Adipocyte (in vitro differentiated cells): Measurements from ENCODE around the gene LIN37.

Source experiments
- DNase-seq: peaks from one replicate; pipeline ENCODE4 v3.0.0-alpha.2; 2015; ENCODE audit warnings: low read depth
- H3K27me3 ChIP-seq: replicated peaks from 2 replicates; pipeline ENCODE4 v1.7.0; 2013; ENCODE audit warnings: mild to moderate bottlenecking, low read length, moderate library complexity; ENCODE audit not compliant: control insufficient read depth, insufficient read depth
- H3K36me3 ChIP-seq: 2 replicates; pipeline ENCODE4 v1.7.0; 2013; ENCODE audit warnings: low read length, mild to moderate bottlenecking, moderate library complexity; ENCODE audit not compliant: control insufficient read depth, insufficient read depth, severe bottlenecking
- H3K4me1 ChIP-seq: 2 replicates; pipeline ENCODE4 v1.7.0; 2013; ENCODE audit warnings: mild to moderate bottlenecking, low read length, moderate library complexity; ENCODE audit not compliant: control insufficient read depth, insufficient read depth
- H3K4me3 ChIP-seq: 2 replicates; pipeline ENCODE4 v1.7.0; 2013; ENCODE audit warnings: mild to moderate bottlenecking, low read length, moderate library complexity
- H3K9ac ChIP-seq: 2 replicates; pipeline ENCODE4 v1.7.0; 2013; ENCODE audit warnings: mild to moderate bottlenecking, low read length, moderate library complexity
- H3K9me3 ChIP-seq: 2 replicates; pipeline ENCODE4 v1.7.0; 2013; ENCODE audit warnings: mild to moderate bottlenecking, low read length, moderate library complexity; ENCODE audit not compliant: control insufficient read depth

LIN37 gene, protein sequence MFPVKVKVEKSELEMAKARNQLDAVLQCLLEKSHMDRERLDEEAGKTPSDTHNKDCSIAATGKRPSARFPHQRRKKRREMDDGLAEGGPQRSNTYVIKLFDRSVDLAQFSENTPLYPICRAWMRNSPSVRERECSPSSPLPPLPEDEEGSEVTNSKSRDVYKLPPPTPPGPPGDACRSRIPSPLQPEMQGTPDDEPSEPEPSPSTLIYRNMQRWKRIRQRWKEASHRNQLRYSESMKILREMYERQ

DNA sequence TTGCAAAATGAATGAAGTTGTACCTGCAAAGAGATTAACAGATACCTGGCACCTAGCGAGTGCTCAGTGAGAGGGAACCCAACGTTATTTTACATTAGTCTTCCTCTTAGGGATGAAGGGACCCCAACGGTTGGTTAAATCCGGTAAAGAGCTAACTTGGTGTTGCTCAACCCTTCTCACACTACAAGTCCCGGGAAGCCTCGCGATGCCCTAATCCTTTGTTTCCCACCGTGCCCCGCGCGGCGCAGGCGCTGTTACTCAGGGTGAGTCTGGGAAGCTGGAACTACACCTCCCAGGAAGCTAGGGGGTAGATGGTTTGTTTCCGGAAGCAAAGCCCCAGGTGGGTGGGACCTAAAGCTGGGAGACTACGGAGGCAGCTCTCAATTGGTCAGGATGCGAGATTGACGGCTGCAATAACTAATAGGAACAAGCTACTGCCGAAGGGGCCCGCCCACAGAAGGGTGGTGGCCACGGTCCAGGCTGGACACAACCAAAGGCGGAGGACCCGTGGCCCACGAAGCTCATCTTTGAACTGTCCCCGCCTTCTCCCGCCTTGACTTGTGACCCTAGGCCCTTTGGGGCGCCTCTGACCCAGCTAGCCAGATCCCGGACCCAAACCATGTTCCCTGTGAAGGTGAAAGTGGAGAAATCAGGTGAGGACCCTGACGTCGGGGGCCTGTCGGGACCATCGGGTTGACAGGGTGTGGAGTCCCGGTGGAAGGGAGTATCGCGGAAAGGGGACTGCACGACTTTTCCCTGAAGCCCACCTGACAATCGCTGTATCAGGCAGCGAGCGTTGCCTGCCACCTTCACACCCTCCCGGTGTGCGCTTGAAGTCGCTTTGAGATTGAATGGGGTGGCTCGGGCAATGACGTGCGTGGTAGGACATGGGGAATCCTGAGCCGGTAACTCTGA is at the start of gene LIN37:
TSS of gene LIN37 (plus strand) at position 471 of the 915 bp plus-strand sequence. CDS start at position 620, 149 bp downstream.
- Histone ChIP-seq H3K9me3 (no peaks in the 10 kb centered on the region), H3K9ac (peak within 1 kb of the TSS; percentile 99), H3K36me3 (peaks cover 15% of the 10 kb centered on the region), H3K4me3 (peak within 1 kb of the TSS; percentile 100), H3K27me3 (no peaks in the 10 kb centered on the region), H3K4me1 (peaks cover 26% of the 10 kb centered on the region)
- peak; percentile 100 for DNase-seq

DNA sequence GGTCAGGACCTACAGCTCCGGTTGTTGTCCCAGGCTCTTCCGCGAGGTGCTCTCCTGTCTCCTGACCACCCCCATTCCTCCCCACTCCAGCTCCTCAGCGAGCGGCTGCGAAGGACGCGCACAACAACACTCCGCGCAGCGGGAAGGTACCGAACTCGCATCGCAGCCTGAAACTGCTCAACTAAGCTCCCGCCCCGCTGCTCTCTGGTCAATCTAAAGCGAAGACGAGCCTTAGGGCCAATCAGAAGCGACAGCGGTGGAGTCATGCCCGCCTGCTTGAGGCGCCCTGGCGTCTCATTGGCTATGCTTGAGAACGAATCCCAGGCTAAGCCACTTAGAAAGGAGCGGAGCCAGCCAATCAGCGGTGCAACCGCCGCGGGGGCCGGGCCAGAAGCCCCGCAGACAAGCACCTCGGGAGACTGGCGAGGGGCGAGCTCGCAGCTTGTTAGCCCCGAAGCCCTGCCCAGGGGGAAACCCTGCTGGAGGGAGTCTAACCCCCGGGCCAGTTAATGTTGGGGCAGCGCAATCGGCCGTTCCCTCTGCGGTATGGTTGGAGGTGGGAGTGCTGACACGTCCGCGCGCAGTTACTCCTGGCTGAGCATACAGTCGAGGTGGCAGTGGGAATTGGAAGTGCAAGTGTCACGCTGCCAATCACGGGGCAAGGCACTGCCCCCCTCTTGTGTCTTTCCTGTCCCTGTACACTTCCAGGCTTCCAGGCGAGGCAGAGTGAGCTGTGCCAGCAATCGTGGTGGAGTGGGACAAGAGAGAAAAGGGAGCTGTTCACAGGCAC is 46.0 kb upstream of the LIN37 start:
- H3K4me1 ChIP-seq = peaks cover 3% of the 10 kb centered on the region
- H3K9me3 ChIP-seq = no peaks in the 10 kb centered on the region
- peak overlapping the region; percentile 75 for H3K9ac ChIP-seq
- DNase-seq = peak; percentile 99
- H3K4me3 ChIP-seq = peak overlapping the region; percentile 91
- H3K27me3 ChIP-seq = no peaks in the 10 kb centered on the region
- H3K36me3 ChIP-seq = no peaks in the 10 kb centered on the region

DNA sequence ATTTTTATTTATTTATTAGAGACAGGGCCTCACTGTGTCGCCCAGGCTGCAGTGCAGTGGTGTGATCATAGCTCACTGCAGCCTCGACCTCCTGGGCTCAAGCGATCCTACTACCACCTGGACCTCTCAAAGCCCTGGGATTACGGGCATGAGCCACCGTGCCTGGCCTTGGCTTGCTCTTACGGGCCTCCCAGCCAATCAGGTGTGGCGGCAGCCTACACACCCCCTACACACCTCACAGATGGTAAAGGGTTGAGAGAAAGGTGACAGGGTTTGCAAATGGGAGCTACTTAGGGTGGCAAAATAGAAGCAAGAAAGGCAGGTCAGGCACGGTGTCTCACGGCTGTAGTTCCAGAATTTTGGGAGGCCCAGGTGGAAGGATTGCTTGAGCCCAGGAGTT is 45.0 kb upstream of the LIN37 start:
- peaks cover 3% of the 10 kb centered on the region for H3K4me1 ChIP-seq
- no peaks in the 10 kb centered on the region for H3K27me3 ChIP-seq
- no peaks in the 10 kb centered on the region for H3K36me3 ChIP-seq
- no peak overlapping the region for H3K9ac ChIP-seq
- H3K4me3 ChIP-seq = no peak overlapping the region
- no peak for DNase-seq
- no peaks in the 10 kb centered on the region for H3K9me3 ChIP-seq

DNA sequence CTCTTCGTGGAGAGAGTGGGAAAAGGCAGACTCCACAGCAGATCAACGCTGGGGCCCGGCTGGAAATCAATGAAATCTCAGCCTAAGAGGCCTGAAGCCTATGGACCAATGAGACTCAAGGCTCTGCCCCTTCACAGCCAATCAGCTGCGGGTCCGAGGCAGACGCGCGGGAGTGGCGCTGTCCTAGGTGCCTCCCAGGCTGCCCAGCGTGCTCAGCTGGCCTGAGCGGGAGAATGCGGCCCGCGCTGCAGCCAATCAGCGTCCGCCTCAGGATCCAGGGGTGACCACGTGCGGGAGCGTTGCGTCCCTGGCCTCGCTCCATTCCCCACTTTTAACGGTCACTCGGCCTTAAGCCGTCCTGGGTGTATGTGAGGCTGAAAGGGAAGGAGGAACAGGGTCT is 44.2 kb upstream of the LIN37 start, which contains the start of gene ZBTB32:
TSS of gene ZBTB32 (plus strand) at position 341 of the 400 bp plus-strand sequence. CDS start 10,069 bp downstream, outside the sequence.
- no peak within 1 kb of the TSS for H3K9ac ChIP-seq
- peaks cover 3% of the 10 kb centered on the region for H3K4me1 ChIP-seq
- no peak within 1 kb of the TSS for H3K4me3 ChIP-seq
- no peaks in the 10 kb centered on the region for H3K27me3 ChIP-seq
- peak; percentile 39 for DNase-seq
- no peaks in the 10 kb centered on the region for H3K9me3 ChIP-seq
- H3K36me3 ChIP-seq = no peaks in the 10 kb centered on the region

DNA sequence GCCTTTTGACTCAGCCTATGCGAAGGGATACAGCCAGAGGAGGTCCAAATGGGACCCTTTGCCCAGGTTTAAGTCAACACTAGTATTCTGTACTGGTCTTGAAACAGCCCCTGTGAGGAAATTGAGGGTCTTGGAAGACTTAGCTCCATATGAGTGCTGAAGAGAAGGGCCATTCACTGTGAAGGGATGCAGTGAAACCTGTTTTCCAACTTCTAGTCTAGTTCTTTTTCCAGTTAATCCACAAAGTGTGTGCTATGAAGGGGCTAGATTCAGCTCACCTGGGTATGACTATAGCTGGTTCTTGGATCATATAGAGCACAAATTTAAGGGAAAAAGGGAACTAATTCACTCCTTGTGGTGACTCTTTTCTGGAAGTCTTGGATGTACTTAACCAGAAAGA is 40.0 kb upstream of the LIN37 start:
- Histone ChIP-seq H3K4me3 (no peak overlapping the region), H3K9ac (no peak overlapping the region), H3K4me1 (peaks cover 2% of the 10 kb centered on the region), H3K27me3 (no peaks in the 10 kb centered on the region), H3K9me3 (no peaks in the 10 kb centered on the region), H3K36me3 (no peaks in the 10 kb centered on the region)
- no peak for DNase-seq

DNA sequence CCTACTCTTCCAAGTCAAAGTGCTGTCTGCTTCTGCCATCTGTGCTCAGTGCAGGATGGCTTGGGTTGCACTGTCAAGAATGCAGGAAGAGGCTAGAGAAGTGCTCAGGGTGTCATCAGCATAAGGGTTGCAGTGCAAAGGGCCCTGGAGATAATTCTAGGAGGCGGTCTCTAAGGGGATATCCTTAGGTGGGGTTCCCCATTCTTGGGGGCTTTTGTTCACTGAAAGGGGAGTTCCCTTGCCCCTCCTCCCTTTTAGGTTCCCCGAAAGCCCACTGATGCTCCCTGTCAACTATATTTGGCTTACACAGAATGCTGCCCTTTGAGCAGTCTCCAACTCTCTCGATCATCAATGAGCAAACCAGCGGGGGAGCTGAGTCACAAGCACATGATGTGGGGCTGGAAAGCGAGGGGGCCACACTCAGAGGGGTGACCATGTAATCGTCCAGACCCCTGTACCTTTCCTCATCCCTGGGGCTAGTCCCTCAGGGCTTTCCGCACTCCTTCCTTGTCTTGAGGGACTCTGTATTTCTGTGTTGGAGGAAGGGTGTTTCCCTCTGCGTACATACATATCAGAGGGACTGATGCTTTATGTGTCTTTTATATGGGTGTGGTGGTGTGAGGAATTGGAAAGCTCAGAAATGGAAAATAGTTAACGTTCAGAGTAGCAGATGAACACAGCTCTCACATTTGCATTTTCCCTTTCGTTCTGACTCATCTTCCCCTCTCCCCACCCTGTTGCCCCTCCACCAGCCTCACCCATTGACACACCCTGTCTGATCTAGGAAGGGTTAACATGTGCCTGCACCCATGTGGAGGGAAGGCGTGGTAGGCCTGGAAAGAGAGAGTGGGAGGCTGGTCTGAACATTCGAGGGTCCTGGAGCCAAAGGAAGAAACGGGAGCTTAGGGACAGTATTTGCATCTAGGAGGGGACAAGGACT is 37.3 kb upstream of the LIN37 start:
- Histone ChIP-seq H3K27me3 (no peaks in the 10 kb centered on the region), H3K36me3 (no peaks in the 10 kb centered on the region), H3K9me3 (no peaks in the 10 kb centered on the region), H3K4me3 (no peak overlapping the region), H3K9ac (no peak overlapping the region), H3K4me1 (peaks cover 10% of the 10 kb centered on the region)
- DNase-seq = no peak

DNA sequence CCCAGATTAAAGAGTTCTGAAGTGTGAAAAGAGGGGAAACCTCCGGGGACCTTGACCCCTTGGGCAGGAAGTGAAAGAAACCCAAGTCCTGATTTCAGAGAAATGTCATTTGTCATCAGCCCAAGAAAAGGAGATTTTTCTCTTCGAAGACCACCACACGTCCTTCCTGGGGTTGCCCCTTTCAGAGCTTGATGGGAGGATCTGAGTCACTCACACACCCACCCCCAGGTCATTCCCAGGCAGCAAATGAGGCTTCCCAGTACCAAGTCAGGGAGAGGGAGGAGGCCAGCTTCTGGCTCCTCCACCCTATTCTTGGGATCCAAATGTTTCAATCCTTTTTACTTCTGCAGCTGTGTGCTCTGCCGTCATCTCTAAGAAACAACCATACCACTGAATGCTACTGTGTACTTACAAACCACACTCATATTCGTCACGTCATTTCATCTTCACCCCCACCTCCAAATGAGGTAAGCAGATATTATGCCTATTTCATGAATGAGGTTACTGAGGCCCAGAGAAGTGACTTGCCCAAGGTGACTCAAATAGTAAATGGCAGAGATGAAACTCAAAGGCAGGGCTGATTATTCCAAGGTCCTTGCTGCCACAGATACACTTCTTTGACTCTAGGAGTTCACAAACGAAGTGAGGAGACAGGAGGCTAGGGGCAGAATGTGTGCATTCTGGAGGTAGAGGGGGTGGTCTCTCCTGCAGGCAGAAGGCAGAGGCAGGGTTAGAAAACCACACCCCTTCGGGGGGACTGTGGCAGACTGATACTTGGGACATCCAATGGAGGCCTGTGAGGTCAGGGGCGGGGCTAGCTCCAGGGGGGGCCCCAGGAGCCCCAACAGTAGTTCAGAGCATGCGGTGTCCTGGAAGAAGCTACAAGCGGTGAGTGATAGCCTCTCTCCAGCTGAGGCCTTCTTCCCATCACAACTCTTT is 35.5 kb upstream of the LIN37 start:
- no peaks in the 10 kb centered on the region for H3K36me3 ChIP-seq
- H3K4me3 ChIP-seq = no peak overlapping the region
- peaks cover 14% of the 10 kb centered on the region for H3K4me1 ChIP-seq
- no peak for DNase-seq
- H3K9ac ChIP-seq = no peak overlapping the region
- no peaks in the 10 kb centered on the region for H3K9me3 ChIP-seq
- H3K27me3 ChIP-seq = no peaks in the 10 kb centered on the region

DNA sequence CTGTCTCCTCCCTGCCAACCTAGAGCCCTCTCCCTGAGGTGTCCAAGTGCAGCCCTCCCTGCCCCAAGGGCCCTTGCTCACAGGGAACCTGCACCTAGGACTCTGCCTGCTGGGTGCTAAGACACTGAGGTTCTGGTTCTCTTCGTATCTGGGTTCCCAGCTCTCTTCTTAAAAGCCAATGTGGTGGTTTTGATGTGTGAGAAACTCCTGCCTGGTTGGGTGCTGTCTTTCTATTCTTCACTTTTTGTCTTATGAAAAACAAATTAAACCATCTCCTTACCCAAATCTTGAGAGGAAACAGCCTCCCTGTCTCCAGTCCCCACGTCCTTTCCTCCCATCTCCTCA is 34.9 kb upstream of the LIN37 start:
- no peaks in the 10 kb centered on the region for H3K9me3 ChIP-seq
- peaks cover 14% of the 10 kb centered on the region for H3K4me1 ChIP-seq
- no peak overlapping the region for H3K4me3 ChIP-seq
- no peaks in the 10 kb centered on the region for H3K36me3 ChIP-seq
- no peak for DNase-seq
- no peaks in the 10 kb centered on the region for H3K27me3 ChIP-seq
- H3K9ac ChIP-seq = no peak overlapping the region

DNA sequence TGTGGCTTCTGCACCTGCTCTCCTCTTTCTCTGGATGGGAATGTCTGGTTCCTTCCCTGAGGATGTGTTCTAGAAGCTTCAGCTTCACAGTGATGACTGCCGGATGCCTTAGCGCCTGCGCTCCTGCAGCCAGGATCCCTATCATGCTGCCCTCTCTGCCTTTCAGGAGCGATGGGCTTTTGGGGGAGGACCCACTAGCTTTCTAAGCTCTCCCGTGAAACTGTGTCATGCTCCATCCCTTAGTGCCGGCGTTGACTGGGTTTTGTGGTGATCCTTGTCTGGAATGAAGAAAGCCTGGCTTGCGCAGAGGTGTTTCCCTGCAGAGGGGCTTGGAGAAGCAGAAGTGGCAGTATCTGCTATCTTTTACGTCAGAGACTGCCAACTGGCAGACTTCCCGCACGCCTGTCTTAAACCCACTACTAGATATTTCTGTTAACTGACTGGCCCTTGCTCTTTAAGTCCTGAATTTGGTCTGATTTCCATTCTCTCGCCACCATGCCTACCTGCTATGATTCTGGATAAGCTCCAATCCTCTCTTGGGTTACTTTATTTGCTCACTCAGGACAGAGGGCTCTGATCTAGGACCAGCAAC is 34.4 kb upstream of the LIN37 start:
- no peaks in the 10 kb centered on the region for H3K36me3 ChIP-seq
- DNase-seq = no peak
- peaks cover 17% of the 10 kb centered on the region for H3K4me1 ChIP-seq

More for the DNA sequence above, 34.4 kb upstream of the LIN37 start:
- no peaks in the 10 kb centered on the region for H3K9me3 ChIP-seq
- no peak overlapping the region for H3K9ac ChIP-seq
- H3K4me3 ChIP-seq = no peak overlapping the region
- no peaks in the 10 kb centered on the region for H3K27me3 ChIP-seq
